CD4-positive, CD25-positive, alpha-beta regulatory T cell (primary cell): Measurements from ENCODE around the gene RASAL2. TPM values are rescaled to one million over a fixed set of nuclear protein-coding genes. Genes with fewer than 3 reads are reported as not detected.
"Not testable (repeated sequence)": the region's sequence is repeated elsewhere in the genome, so short reads cannot be mapped to it uniquely, and the experiment has no call there.

Experiments used
- ATAC-seq, 2 donors: fragments of 150-1000 bp; cut with Tn5 transposase; one replicate each; pipeline ENCODE4 v1.10.0; 2021; ENCODE audit warnings: low read depth in 2 of 2, moderate number of reproducible peaks in 2 of 2, moderate library complexity in 1 of 2
- DNase-seq, 3 donors: peaks; one replicate each; pipeline versions ENCODE4 v3.0.0 to v3.0.0-alpha.2; 2012 to 2022; ENCODE audit warnings: mixed read lengths in 1 of 3
- H3K27ac ChIP-seq: one replicate; pipeline ENCODE4 v1.7.0; 2013; ENCODE audit warnings: mild to moderate bottlenecking, low read length; ENCODE audit not compliant: insufficient read depth, poor library complexity, severe bottlenecking
- H3K27me3 ChIP-seq: one replicate; pipeline ENCODE4 v1.7.0; 2013; ENCODE audit warnings: low read length; ENCODE audit not compliant: control insufficient read depth, insufficient read depth
- H3K36me3 ChIP-seq: one replicate; pipeline ENCODE4 v1.7.0; 2013; ENCODE audit warnings: mild to moderate bottlenecking, low read length, moderate library complexity; ENCODE audit not compliant: control insufficient read depth, insufficient read depth
- H3K4me1 ChIP-seq: 2 replicates; pipeline ENCODE4 v1.7.0; 2013; ENCODE audit warnings: mild to moderate bottlenecking, low read length; ENCODE audit not compliant: insufficient read depth, control insufficient read depth, poor library complexity, severe bottlenecking
- H3K4me3 ChIP-seq: one replicate; pipeline ENCODE4 v1.7.0; 2013; ENCODE audit warnings: low read depth, mild to moderate bottlenecking, low read length, moderate library complexity
- H3K9me3 ChIP-seq, 2 experiments: 1 replicate in 1 of 2; 2 replicates in 1 of 2; pipeline ENCODE4 v1.7.0; 2013; ENCODE audit warnings: low read length in 2 of 2, mild to moderate bottlenecking in 1 of 2, moderate library complexity in 1 of 2; ENCODE audit not compliant: control insufficient read depth in 2 of 2
- H3K27ac Mint-ChIP-seq, 3 donors: one replicate each; pipeline ENCODE4 v1.8.0; 2020 to 2022; ENCODE audit warnings: mild to moderate bottlenecking in 3 of 3, mixed read lengths in 3 of 3, moderate library complexity in 2 of 3
- H3K27me3 Mint-ChIP-seq: one replicate; pipeline ENCODE4 v1.8.0; 2022; ENCODE audit warnings: mild to moderate bottlenecking, mixed read lengths
- H3K36me3 Mint-ChIP-seq: one replicate; pipeline ENCODE4 v1.8.0; 2020; ENCODE audit warnings: mixed read lengths
- H3K4me1 Mint-ChIP-seq, 4 donors: one replicate each; pipeline ENCODE4 v1.8.0; 2020 to 2022; ENCODE audit warnings: mixed read lengths in 4 of 4, mild to moderate bottlenecking in 1 of 4
- H3K4me3 Mint-ChIP-seq, 4 donors: one replicate each; pipeline ENCODE4 v1.8.0; 2020 to 2022; ENCODE audit warnings: mild to moderate bottlenecking in 4 of 4, mixed read lengths in 4 of 4, moderate library complexity in 3 of 4
- H3K9me3 Mint-ChIP-seq, 7 donors: one replicate each; pipeline ENCODE4 v1.8.0; 2020 to 2022; ENCODE audit warnings: mixed read lengths in 7 of 7, mild to moderate bottlenecking in 3 of 7, moderate library complexity in 2 of 7
- polyA plus RNA-seq, 4 donors: library from polyadenylated mRNA; unstranded; fragments of 300-500 nt; fragmentation: Illumina TruSeq; gene quantifications; one replicate each; pipeline ENCODE4 v1.2.3, GENCODE V29; 2021
- total RNA-seq: library from RNA; stranded (reverse); gene quantifications from one replicate; pipeline ENCODE4 v1.2.3, GENCODE V29; 2022

The RASAL2 gene
- total and polyA plus RNA-seq, 5 donors from 2014 or later = not detected

- no peaks in the 10 kb centered on the region for H3K4me1 ChIP-seq
- no peaks in the 10 kb centered on the region for H3K36me3 ChIP-seq
- no peak for DNase-seq
- no peak overlapping the region for H3K27ac Mint-ChIP-seq
- no peaks in the 10 kb centered on the region for H3K27me3 Mint-ChIP-seq
- no peak overlapping the region for H3K27ac ChIP-seq
- H3K27me3 ChIP-seq = no peaks in the 10 kb centered on the region
- no peaks in the 10 kb centered on the region for H3K4me1 Mint-ChIP-seq
- H3K9me3 ChIP-seq = no peaks in the 10 kb centered on the region
- no peak for ATAC-seq
- H3K36me3 Mint-ChIP-seq = no peaks in the 10 kb centered on the region
- no peaks in the 10 kb centered on the region for H3K9me3 Mint-ChIP-seq
- H3K4me3 ChIP-seq = no peak overlapping the region
- no peak overlapping the region for H3K4me3 Mint-ChIP-seq
Measured at GRCh38 chr1:178502856-178503255, 409.0 kb downstream of the RASAL2 start.

GRCh38 chr1:178503316-178503715 is 409.4 kb downstream of the RASAL2 start:
- H3K36me3 ChIP-seq, H3K9me3 Mint-ChIP-seq, H3K36me3 Mint-ChIP-seq, DNase-seq, H3K4me1 Mint-ChIP-seq, H3K4me3 Mint-ChIP-seq, H3K4me1 ChIP-seq, ATAC-seq, H3K27ac ChIP-seq, H3K9me3 ChIP-seq, H3K27me3 Mint-ChIP-seq, H3K27me3 ChIP-seq, H3K4me3 ChIP-seq, H3K27ac Mint-ChIP-seq: not testable (repeated sequence)

- Histone ChIP-seq H3K9me3 (no peaks in the 10 kb centered on the region), H3K27me3 (no peaks in the 10 kb centered on the region), H3K4me1 (no peaks in the 10 kb centered on the region), H3K36me3 (no peaks in the 10 kb centered on the region), H3K27ac (no peak overlapping the region), H3K4me3 (no peak overlapping the region)
- Mint-ChIP-seq H3K9me3 (no peaks in the 10 kb centered on the region), H3K27ac (no peak overlapping the region), H3K4me3 (no peak overlapping the region), H3K27me3 (no peaks in the 10 kb centered on the region), H3K36me3 (no peaks in the 10 kb centered on the region), H3K4me1 (no peaks in the 10 kb centered on the region)
- DNase-seq (no peak), ATAC-seq (no peak)
Measured at GRCh38 chr1:178503849-178504248, 409.9 kb downstream of the RASAL2 start.

- H3K27ac Mint-ChIP-seq = no peak overlapping the region
- Histone ChIP-seq H3K27ac (no peak overlapping the region), H3K9me3 (no peaks in the 10 kb centered on the region), H3K36me3 (no peaks in the 10 kb centered on the region), H3K27me3 (no peaks in the 10 kb centered on the region), H3K4me1 (no peaks in the 10 kb centered on the region), H3K4me3 (no peak overlapping the region)
- no peak overlapping the region for H3K4me3 Mint-ChIP-seq
- H3K9me3 Mint-ChIP-seq = no peaks in the 10 kb centered on the region
- H3K27me3 Mint-ChIP-seq = no peaks in the 10 kb centered on the region
- DNase-seq (no peak), ATAC-seq (no peak)
- no peaks in the 10 kb centered on the region for H3K36me3 Mint-ChIP-seq
- H3K4me1 Mint-ChIP-seq = no peaks in the 10 kb centered on the region
Measured at GRCh38 chr1:178504286-178504685, 410.4 kb downstream of the RASAL2 start.

- Mint-ChIP-seq H3K36me3 (no peaks in the 10 kb centered on the region), H3K4me3 (no peak overlapping the region), H3K27ac (no peak overlapping the region), H3K27me3 (no peaks in the 10 kb centered on the region), H3K4me1 (no peaks in the 10 kb centered on the region), H3K9me3 (no peaks in the 10 kb centered on the region)
- Histone ChIP-seq H3K27me3 (no peaks in the 10 kb centered on the region), H3K4me3 (no peak overlapping the region), H3K27ac (no peak overlapping the region), H3K4me1 (no peaks in the 10 kb centered on the region), H3K36me3 (no peaks in the 10 kb centered on the region), H3K9me3 (no peaks in the 10 kb centered on the region)
- no peak for DNase-seq
- no peak for ATAC-seq
Measured at GRCh38 chr1:178506177-178506576, 412.3 kb downstream of the RASAL2 start.

GRCh38 chr1:178506669-178507068 is 412.8 kb downstream of the RASAL2 start:
- H3K9me3 Mint-ChIP-seq = no peaks in the 10 kb centered on the region
- no peaks in the 10 kb centered on the region for H3K4me1 ChIP-seq

GRCh38 chr1:178509414-178510007 is 415.6 kb downstream of the RASAL2 start:
- H3K4me1 ChIP-seq = no peaks in the 10 kb centered on the region
- peaks cover 0 to 1% (median 0%) of the 10 kb centered on the region in 7 donors for H3K9me3 Mint-ChIP-seq
- H3K27ac Mint-ChIP-seq = no peak overlapping the region
- H3K36me3 Mint-ChIP-seq = no peaks in the 10 kb centered on the region
- H3K36me3 ChIP-seq = no peaks in the 10 kb centered on the region
- no peaks in the 10 kb centered on the region for H3K9me3 ChIP-seq
- H3K27ac ChIP-seq = no peak overlapping the region
- DNase-seq = no peak
- no peak for ATAC-seq
- H3K4me3 ChIP-seq = no peak overlapping the region
- no peaks in the 10 kb centered on the region for H3K27me3 ChIP-seq
- no peak overlapping the region for H3K4me3 Mint-ChIP-seq
- H3K27me3 Mint-ChIP-seq = no peaks in the 10 kb centered on the region
- H3K4me1 Mint-ChIP-seq = no peaks in the 10 kb centered on the region

More at GRCh38 chr1:178506669-178507068, 412.8 kb downstream of the RASAL2 start:
- no peaks in the 10 kb centered on the region for H3K27me3 Mint-ChIP-seq
- H3K4me3 Mint-ChIP-seq = no peak overlapping the region
- no peak for ATAC-seq
- H3K27ac Mint-ChIP-seq = no peak overlapping the region
- DNase-seq = no peak
- no peaks in the 10 kb centered on the region for H3K27me3 ChIP-seq
- H3K9me3 ChIP-seq = no peaks in the 10 kb centered on the region
- H3K27ac ChIP-seq = no peak overlapping the region
- H3K36me3 ChIP-seq = no peaks in the 10 kb centered on the region
- H3K36me3 Mint-ChIP-seq = no peaks in the 10 kb centered on the region
- no peak overlapping the region for H3K4me3 ChIP-seq
- no peaks in the 10 kb centered on the region for H3K4me1 Mint-ChIP-seq

GRCh38 chr1:178510155-178510554 is 416.3 kb downstream of the RASAL2 start:
- ATAC-seq = no peak
- Histone ChIP-seq H3K27ac (no peak overlapping the region), H3K36me3 (no peaks in the 10 kb centered on the region), H3K27me3 (no peaks in the 10 kb centered on the region), H3K4me1 (no peaks in the 10 kb centered on the region), H3K9me3 (no peaks in the 10 kb centered on the region), H3K4me3 (no peak overlapping the region)
- H3K36me3 Mint-ChIP-seq = no peaks in the 10 kb centered on the region
- H3K9me3 Mint-ChIP-seq = peaks cover 0 to 1% (median 0%) of the 10 kb centered on the region in 7 donors
- DNase-seq = no peak
- H3K4me1 Mint-ChIP-seq = no peaks in the 10 kb centered on the region
- no peak overlapping the region for H3K4me3 Mint-ChIP-seq
- no peak overlapping the region for H3K27ac Mint-ChIP-seq
- H3K27me3 Mint-ChIP-seq = no peaks in the 10 kb centered on the region
